GM21528 (cell line): Measurements from ENCODE around the gene TMEM254.
"Not testable (repeated sequence)": the region's sequence is repeated elsewhere in the genome, so short reads cannot be mapped to it uniquely, and the experiment has no call there.

Source experiments
- ATAC-seq: cut with Tn5 transposase; IDR thresholded peaks from one replicate; pipeline ENCODE4 v1.9.1; 2021; ENCODE audit warnings: mild to moderate bottlenecking, moderate library complexity; ENCODE audit not compliant: unreplicated experiment, low FRiP score

The TMEM254 gene

DNA sequence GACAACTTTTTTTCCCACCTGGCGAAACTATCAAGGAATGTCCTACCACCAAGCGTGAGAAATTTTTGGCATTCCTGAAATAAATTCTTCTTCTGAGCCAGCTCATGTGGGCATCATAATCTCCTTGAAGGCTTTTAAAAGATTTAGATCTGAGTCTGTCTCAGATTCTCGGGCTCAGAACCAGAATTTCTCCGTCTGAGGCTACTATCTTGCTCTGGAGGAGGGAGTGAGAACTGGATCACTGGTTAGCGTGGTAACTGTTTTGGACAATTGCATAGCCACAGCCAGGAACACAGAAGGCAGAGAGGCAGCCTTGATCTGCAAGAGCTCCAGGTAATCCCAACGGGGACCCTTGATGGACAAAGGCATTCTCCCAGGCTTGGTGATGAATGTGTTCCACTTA is 53.0 kb downstream of the TMEM254 start:
- no peak for ATAC-seq

DNA sequence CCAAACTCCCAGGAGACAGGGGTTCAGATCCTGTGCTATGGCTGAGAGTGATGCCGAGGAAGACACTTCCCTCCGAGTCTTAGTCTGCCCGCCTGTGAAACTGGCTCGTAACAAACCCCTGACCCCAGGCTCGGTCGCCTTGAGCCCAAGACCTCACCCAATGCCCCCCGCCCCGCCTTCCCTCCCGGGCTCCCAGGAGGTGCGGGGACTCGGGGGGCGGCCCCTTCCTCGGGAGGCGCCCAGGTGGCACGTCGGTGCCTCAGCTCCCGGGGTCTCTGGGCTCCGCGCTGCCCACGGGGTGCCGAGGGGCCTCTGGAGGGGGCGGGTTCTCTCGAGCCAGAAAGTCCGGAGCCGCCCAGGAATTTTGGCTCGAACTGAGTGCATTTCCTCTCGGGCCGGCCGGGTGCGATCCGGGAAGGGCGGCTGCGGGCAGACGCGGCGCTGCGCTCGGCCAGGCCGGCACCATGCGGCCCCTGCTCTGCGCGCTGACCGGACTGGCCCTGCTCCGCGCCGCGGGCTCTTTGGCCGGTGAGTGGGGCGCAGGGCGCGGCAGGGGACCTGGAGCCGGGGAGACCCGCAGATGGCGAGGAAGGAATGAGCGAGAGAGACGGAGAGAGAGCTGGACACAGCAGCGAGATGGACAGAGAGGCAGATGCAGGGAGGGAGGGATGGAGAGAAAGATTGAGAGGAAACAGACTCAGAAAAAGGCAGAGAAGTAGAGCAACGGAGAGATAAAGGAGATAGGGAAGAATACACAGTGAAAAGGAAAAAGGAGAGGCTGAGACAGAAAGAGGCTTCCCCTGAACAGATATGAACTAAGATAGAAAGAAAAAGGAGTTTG is 54.1 kb downstream of the TMEM254 start, which contains the start of gene PLAC9:
TSS of gene PLAC9 (plus strand) at position 432 of the 841 bp plus-strand sequence. CDS start at position 465, 33 bp downstream.
- ATAC-seq, result no peak

DNA sequence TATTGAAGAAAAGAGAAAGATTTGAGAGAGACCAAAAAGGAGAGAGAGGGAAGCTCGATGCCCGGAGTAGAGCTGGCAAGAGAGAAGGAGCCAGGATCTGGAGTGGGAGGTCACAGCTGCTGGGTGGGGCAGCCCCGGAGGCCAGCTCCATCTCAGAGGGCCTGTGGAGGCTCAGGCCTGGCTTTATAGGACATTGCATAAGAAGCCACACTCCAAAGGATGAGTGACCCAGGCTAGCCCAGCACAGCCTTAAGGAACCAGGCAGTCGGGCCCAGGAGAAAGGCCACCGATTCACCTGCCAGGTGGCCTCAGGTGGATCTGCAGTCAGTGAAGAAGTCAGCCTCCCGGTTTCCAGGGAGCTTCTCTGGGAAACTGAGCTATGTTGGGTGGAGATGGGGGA is 54.7 kb downstream of the TMEM254 start:
- ATAC-seq, result no peak

DNA sequence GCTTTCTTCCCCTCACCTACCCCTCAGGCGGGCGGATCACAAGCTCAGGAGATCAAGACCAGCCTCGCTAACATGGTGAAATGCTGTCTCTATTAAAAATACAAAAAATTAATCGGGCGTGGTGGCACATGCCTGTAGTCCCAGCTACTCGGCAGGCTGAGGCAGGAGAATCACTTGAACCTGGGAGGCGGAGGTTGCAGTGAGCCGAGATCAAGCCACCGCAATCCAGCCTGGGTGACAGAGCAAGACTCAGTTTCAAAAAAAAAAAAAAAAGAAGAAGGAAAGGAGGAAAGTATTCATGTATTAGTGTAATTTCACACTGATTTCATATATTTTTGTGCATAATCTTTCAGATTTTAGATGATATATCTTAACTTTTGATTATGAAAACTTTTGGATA is 55.2 kb downstream of the TMEM254 start:
- not testable (repeated sequence) for ATAC-seq

DNA sequence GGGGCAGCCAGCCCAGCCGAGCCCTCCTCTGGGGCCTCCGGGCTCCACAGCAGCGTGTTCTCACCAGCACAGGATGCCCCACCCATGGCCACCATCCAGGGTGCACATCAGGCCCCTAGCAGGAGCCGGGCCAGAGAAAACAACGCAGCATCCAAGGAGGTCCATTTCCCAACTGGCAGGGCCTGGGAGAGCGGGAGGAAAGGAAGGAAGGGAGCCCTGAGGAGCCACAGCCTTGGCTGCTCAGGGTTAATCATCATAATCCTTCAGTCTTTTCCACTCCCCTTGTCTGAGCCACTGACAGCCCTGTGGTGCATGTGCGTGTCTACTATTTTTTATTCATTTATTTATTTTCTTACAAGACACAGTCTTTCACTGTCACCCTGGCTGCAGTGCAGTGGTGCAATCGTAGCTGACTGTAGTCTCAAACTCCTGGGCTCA is 57.7 kb downstream of the TMEM254 start:
- ATAC-seq, result no peak

DNA sequence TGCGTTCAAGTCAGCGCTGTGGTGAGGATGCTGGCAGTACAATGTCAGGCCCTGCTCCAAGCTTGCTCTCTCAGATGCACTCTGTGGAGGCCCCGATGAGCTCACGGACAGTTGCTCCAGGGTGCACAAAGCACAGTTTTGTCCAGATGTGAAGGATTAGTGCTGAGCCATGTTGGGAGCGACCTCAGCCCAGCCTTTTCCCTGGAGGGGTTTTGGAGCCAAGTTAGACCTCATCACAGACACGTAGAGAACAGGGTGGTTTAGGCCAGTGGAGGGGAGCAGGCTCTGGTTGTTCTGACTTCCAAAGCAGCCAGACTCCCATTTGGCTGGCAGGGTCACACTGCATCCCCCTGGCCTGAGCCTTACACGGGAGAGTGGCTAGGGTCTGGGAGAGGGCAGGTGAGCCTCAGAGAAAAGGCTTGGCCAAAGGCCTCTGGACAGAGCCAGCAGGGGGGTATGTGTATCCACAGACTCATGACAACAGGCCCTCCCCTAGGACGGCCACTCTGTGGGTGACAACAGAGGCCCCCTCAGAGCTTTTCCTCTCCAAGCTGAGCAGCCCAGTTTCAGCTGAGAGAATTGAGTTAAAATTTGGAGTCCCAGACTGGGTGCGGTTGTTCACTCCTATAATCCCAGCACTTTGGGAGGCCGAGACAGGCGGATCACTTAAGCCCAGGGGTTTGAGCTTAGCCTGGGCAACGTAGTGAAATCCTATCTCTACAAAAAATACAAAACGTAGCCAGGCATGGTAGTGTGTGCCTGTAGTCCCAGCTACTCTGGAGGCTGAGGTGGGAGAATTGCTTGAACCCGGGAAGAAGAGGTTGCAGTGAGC is 58.8 kb downstream of the TMEM254 start:
- no peak for ATAC-seq

- no peak for ATAC-seq
Observed at GRCh38 chr10:80137920-80138319, 59.5 kb downstream of the TMEM254 start.

- no peak for ATAC-seq
Observed at GRCh38 chr10:80139265-80139664, 60.8 kb downstream of the TMEM254 start.

DNA sequence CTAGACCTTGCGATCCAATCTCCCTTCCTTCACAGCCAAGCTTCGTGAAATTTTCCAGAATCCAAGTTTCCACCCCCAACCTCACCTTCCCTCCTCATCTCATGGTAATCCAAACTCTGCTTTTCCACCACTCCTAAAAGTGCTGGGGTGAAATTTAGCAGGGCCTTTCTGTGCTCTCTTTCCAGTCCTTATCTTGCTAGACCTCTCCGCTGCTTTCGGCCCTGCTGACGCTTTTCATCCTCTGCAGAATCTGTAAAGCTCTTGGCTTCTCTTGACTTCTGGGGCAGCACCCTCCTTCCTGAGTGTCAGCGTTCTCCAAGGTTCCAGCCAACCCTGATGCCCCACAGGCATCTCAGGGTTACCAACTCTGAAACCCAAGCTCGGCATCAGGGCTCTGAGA is 61.8 kb downstream of the TMEM254 start:
- no peak for ATAC-seq

DNA sequence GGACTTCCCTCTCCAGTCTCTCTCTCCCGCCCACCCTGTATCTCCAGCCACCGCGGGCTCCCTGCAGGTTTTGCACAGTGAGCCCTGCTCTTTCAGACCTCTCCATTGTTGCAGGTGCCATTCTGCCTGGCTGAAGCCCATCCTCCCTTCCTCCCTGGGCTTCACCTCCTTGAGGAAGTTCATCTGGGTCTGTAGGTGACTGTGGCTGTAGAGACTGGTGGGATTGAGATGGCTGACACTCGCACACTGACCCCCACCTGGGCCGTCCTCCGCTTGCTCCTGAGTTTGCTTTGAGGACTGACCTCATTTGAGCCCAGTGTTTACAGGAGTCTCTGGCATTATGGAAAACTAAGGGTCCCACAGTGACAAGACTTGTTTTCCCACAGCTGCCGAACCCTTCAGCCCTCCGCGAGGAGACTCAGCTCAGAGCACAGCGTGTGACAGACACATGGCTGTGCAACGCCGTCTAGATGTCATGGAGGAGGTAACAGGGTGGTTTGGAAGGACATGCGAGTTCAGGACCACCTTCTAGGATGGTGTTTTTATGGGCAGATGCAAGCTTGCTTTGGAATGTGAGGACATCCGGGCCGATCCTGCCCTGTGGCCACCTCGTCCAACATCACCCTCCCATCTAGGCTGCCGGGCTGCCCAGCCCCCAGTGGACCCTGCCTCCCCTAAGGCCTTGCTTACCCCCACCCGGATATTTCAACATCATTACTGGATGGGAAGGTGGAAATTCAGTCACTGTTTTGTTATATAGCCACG is 63.4 kb downstream of the TMEM254 start:
- no peak for ATAC-seq
